Fibroblast of lung (primary cell): ENCODE measurements around the gene IGDCC3.

Experiments
- EZH2 ChIP-seq: IDR thresholded peaks from 2 replicates; pipeline ENCODE4 v1.5.1; 2012; ENCODE audit warnings: low read length, control low read depth, mild to moderate bottlenecking; ENCODE audit errors: missing control alignments
- TF ChIP-seq, protein P1 (sequence below), 2 donors: IDR thresholded peaks in 1 of 2; conservative IDR thresholded peaks in 1 of 2; 1 replicate in 1 of 2; 2 replicates in 1 of 2; pipeline ENCODE4 v1.5.1; 2011 to 2012; ENCODE audit warnings: low read length in 2 of 2, control low read depth in 1 of 2, inconsistent platforms in 1 of 2, low read depth in 1 of 2, mild to moderate bottlenecking in 1 of 2

DNA sequence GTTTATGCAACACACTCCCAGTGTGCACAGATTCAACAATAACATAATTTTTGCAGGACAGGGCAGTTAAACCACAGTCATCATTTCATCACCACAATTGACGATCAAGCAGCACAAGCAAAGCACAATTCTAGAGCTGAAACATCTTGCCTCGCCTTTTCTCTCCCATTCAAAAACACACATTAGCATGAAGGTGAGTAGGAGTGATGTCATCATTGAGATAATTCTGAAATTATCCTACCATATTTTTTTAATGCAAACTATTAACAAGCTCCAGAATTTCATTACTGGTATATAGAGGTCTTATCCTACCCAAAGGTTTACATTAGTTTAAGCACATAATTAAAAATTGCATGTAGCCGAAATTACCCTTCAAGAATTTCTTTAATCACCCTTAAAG is 3.5 kb downstream of the IGDCC3 start:
- TF ChIP-seq, protein P1, sequence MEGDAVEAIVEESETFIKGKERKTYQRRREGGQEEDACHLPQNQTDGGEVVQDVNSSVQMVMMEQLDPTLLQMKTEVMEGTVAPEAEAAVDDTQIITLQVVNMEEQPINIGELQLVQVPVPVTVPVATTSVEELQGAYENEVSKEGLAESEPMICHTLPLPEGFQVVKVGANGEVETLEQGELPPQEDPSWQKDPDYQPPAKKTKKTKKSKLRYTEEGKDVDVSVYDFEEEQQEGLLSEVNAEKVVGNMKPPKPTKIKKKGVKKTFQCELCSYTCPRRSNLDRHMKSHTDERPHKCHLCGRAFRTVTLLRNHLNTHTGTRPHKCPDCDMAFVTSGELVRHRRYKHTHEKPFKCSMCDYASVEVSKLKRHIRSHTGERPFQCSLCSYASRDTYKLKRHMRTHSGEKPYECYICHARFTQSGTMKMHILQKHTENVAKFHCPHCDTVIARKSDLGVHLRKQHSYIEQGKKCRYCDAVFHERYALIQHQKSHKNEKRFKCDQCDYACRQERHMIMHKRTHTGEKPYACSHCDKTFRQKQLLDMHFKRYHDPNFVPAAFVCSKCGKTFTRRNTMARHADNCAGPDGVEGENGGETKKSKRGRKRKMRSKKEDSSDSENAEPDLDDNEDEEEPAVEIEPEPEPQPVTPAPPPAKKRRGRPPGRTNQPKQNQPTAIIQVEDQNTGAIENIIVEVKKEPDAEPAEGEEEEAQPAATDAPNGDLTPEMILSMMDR (conservative IDR thresholded peaks at IDR 0.05 in 1 of 2, IDR thresholded peaks at IDR 0.05 in 1 of 2; ENCODE audit: low read depth in 1 of 2, low read length in 2 of 2), result no peak
- no peak for TF ChIP-seq EZH2
